Measurements from ENCODE around the gene BCL6B. TPM values are rescaled to one million over a fixed set of nuclear protein-coding genes. Genes with fewer than 3 reads are reported as not detected.

Gene BCL6B
- total RNA-seq, 4 donors from 2014 or later, result 0.93 to 3.9 (median 3.3) TPM

- no peak for ATAC-seq
- H3K27ac ChIP-seq, result peak overlapping the region in 2 of 4 donors; percentile 1 to 27
- TF ChIP-seq POLR2AphosphoS5 (IDR thresholded peaks at IDR 0.05) (no peak), CTCF (IDR thresholded peaks at IDR 0.05) (no peak), EP300 (IDR thresholded peaks at IDR 0.05) (no peak), POLR2A (IDR thresholded peaks at IDR 0.05) (no peak)
- 82% methylated on average over 6 of the region's 13 CpGs; no CpG with 5 or more reads in 1 of the 2 donors for WGBS, 2 donors (ENCODE audit: low coverage in 1 of 2)
- peaks cover 38% of the 10 kb centered on the region for H3K27me3 ChIP-seq
- no peaks in the 10 kb centered on the region for H3K36me3 ChIP-seq
- H3K9me3 ChIP-seq, result no peaks in the 10 kb centered on the region
- peaks cover 0 to 26% (median 0%) of the 10 kb centered on the region in 3 donors for H3K4me1 ChIP-seq
- no peak overlapping the region for H3K4me3 ChIP-seq
Measured at GRCh38 chr17:7027335-7027734, 4.5 kb downstream of the BCL6B start.

- peaks cover 0 to 9% (median 0%) of the 10 kb centered on the region in 3 donors for H3K4me1 ChIP-seq
- peaks cover 20% of the 10 kb centered on the region for H3K27me3 ChIP-seq
- WGBS, 2 donors (ENCODE audit: low coverage in 1 of 2), result 67 to 100% methylated on average over 1 to 2 of the region's 3 CpGs
- H3K9me3 ChIP-seq, result no peaks in the 10 kb centered on the region
- H3K4me3 ChIP-seq, result no peak overlapping the region
- H3K36me3 ChIP-seq, result no peaks in the 10 kb centered on the region
- TF ChIP-seq CTCF (IDR thresholded peaks at IDR 0.05) (no peak), POLR2AphosphoS5 (IDR thresholded peaks at IDR 0.05) (no peak), EP300 (IDR thresholded peaks at IDR 0.05) (no peak), POLR2A (IDR thresholded peaks at IDR 0.05) (no peak)
- no peak for ATAC-seq
- peak overlapping the region in 3 of 4 donors; percentile 19 to 41 (median 33) for H3K27ac ChIP-seq
Measured at GRCh38 chr17:7029096-7029495, 6.2 kb downstream of the BCL6B start.

GRCh38 chr17:7029659-7030058 lies 6.8 kb downstream of the BCL6B start:
- 74 to 100% methylated on average over 1 to 6 of the region's 8 CpGs for WGBS, 2 donors (ENCODE audit: low coverage in 1 of 2)
- Histone ChIP-seq H3K27ac (peak overlapping the region in 3 of 4 donors; percentile 19 to 45 (median 33)), H3K4me1 (peaks cover 0 to 5% (median 0%) of the 10 kb centered on the region in 3 donors), H3K4me3 (no peak overlapping the region), H3K9me3 (no peaks in the 10 kb centered on the region), H3K36me3 (no peaks in the 10 kb centered on the region), H3K27me3 (peaks cover 15% of the 10 kb centered on the region)
- TF ChIP-seq CTCF (IDR thresholded peaks at IDR 0.05), result no peak
- no peak for TF ChIP-seq EP300 (IDR thresholded peaks at IDR 0.05)
- peak; percentile 6 for TF ChIP-seq POLR2AphosphoS5 (IDR thresholded peaks at IDR 0.05)
- ATAC-seq, result peak; percentile 48

- ATAC-seq, result peak; percentile 32
- Histone ChIP-seq H3K9me3 (no peaks in the 10 kb centered on the region), H3K4me1 (peaks cover 0 to 19% (median 13%) of the 10 kb centered on the region in 3 donors), H3K27ac (peak overlapping the region in 3 of 4 donors; percentile 78 to 81 (median 78)), H3K36me3 (no peaks in the 10 kb centered on the region), H3K27me3 (peaks cover 22% of the 10 kb centered on the region), H3K4me3 (peak overlapping the region; percentile 35 to 58)
- 0 to 8% methylated on average over 1 to 6 of the region's 7 CpGs for WGBS, 2 donors (ENCODE audit: low coverage in 1 of 2)
- TF ChIP-seq CTCF (IDR thresholded peaks at IDR 0.05) (peak in 1 of 4 experiments; percentile 16), EP300 (IDR thresholded peaks at IDR 0.05) (no peak)
Measured at GRCh38 chr17:7034955-7035590, 12.2 kb downstream of the BCL6B start.

Data from gastroesophageal sphincter (tissue), 4 donors.